Left ventricle myocardium inferior (tissue), 1 donor: Measurements from ENCODE around the gene PEDS1. TPM values are rescaled to one million over a fixed set of nuclear protein-coding genes. Genes with fewer than 3 reads are reported as not detected.
"Not testable (repeated sequence)": the region's sequence is repeated elsewhere in the genome, so short reads cannot be mapped to it uniquely, and the experiment has no call there.

ENCODE experiments used
- DNase-seq: peaks from one replicate; pipeline ENCODE4 v3.0.0-alpha.2; 2020
- H3K27ac ChIP-seq: fragments of 200-600 bp; replicated peaks from 2 replicates; pipeline ENCODE4 v1.8.0; 2021
- H3K27me3 ChIP-seq: fragments of 200-600 bp; 2 replicates; pipeline ENCODE4 v1.8.0; 2021; ENCODE audit warnings: low read depth
- H3K36me3 ChIP-seq: fragments of 200-600 bp; 2 replicates; pipeline ENCODE4 v1.8.0; 2021
- H3K4me1 ChIP-seq: fragments of 200-600 bp; 2 replicates; pipeline ENCODE4 v1.8.0; 2021
- H3K4me3 ChIP-seq: fragments of 200-600 bp; 2 replicates; pipeline ENCODE4 v1.8.0; 2021; ENCODE audit warnings: mild to moderate bottlenecking, moderate library complexity
- H3K9me3 ChIP-seq: fragments of 200-600 bp; replicated peaks from 2 replicates; pipeline ENCODE4 v1.8.0; 2021
- CTCF ChIP-seq: fragments of 200-600 bp; IDR thresholded peaks from 2 replicates; pipeline ENCODE4 v1.8.0; 2021; ENCODE audit warnings: antibody characterized with exemption, mild to moderate bottlenecking, borderline replicate concordance
- intact Hi-C: fragments of 100-400 bp; cut with micrococcal nuclease; formaldehyde crosslinking; loops from one replicate; pipeline ENCODE4 v1.11.0; 2022
- long read RNA-seq: library from polyadenylated mRNA; unstranded; transcript quantifications from one replicate; pipeline ENCODE4 v2.0.0, GENCODE V29; 2021
- total RNA-seq: library from RNA; stranded (reverse); fragmentation: NEBNext Ultra II Directional; extraction: Animal tissue kit (Norgen Biotek cat#: 25700); gene quantifications from one replicate; pipeline ENCODE4 v1.2.1, GENCODE V29; 2021
- donor health status: DM: no; HTN: yes; CAD: no; lungs with severe emphysema.

Gene PEDS1
- total RNA-seq, result 17.3 TPM
- long read RNA-seq, full-length matches to known transcripts, result 47 of 54 reads
- long read RNA-seq, partial matches to known transcripts, result 0 of 54 reads
- long read RNA-seq, other reads (novel, unspliced or antisense), result 7 of 54 reads

- H3K36me3 ChIP-seq, result peaks cover 5% of the 10 kb centered on the region
- no peaks in the 10 kb centered on the region for H3K27me3 ChIP-seq
- TF ChIP-seq CTCF, result no peak
- H3K9me3 ChIP-seq, result no peaks in the 10 kb centered on the region
- peak within 1 kb of the TSS; percentile 99 for H3K4me3 ChIP-seq
- DNase-seq, result peak; percentile 94
- intact Hi-C loops, result no loop called here
- peak within 1 kb of the TSS; percentile 95 for H3K27ac ChIP-seq
- H3K4me1 ChIP-seq, result peaks cover 54% of the 10 kb centered on the region
Measured at GRCh38 chr20:50153500-50154377, at the start of gene PEDS1. Gene PEDS1, minus strand, starts transcription at chr20:50153723. Its CDS starts 86 bp downstream, at chr20:50153637.

DNA sequence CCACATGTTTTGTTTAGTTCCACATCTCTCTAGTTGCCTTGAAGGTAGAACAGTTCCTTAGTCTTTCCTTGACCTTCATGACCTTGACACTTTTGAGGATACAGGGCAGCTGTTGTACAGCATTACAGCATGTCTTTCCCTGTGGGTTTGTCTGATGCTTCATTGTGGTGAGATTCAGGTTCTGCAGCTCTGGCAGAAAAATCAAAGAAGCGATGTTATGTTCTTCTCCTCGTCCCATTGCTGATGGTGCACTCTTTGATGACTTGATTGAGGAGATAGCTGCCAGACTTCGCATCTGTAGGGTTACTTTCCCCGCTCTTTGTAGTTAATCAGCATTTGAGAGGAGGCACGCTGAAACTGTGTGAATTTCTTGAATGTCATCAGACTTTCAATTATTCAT, 49.2 kb upstream of the PEDS1 start:
- intact Hi-C loops, result no loop called here

GRCh38 chr20:50201710-50202109, 48.2 kb upstream of the PEDS1 start:
- H3K27me3 ChIP-seq, H3K4me3 ChIP-seq, DNase-seq, H3K36me3 ChIP-seq, intact Hi-C loops, H3K27ac ChIP-seq: not testable (repeated sequence)
- Histone ChIP-seq H3K4me1 (peaks cover 10% of the 10 kb centered on the region), H3K9me3 (peaks cover 28% of the 10 kb centered on the region)

More for the DNA sequence above, 49.2 kb upstream of the PEDS1 start:
- DNase-seq, result no peak
- Histone ChIP-seq H3K27ac (no peak overlapping the region), H3K36me3 (peaks cover 5% of the 10 kb centered on the region), H3K4me3 (no peak overlapping the region), H3K27me3 (no peaks in the 10 kb centered on the region), H3K9me3 (peaks cover 28% of the 10 kb centered on the region), H3K4me1 (peaks cover 10% of the 10 kb centered on the region)
- no peak for TF ChIP-seq CTCF

- Histone ChIP-seq H3K4me1 (peaks cover 12% of the 10 kb centered on the region), H3K9me3 (peaks cover 28% of the 10 kb centered on the region), H3K27me3 (no peaks in the 10 kb centered on the region), H3K36me3 (peaks cover 5% of the 10 kb centered on the region), H3K4me3 (no peak overlapping the region), H3K27ac (peak overlapping the region; percentile 64)
- peak; percentile 31 for DNase-seq
- intact Hi-C loops, result no loop called here
- TF ChIP-seq CTCF, result no peak
Measured at GRCh38 chr20:50200482-50201104, 47.1 kb upstream of the PEDS1 start.

DNA sequence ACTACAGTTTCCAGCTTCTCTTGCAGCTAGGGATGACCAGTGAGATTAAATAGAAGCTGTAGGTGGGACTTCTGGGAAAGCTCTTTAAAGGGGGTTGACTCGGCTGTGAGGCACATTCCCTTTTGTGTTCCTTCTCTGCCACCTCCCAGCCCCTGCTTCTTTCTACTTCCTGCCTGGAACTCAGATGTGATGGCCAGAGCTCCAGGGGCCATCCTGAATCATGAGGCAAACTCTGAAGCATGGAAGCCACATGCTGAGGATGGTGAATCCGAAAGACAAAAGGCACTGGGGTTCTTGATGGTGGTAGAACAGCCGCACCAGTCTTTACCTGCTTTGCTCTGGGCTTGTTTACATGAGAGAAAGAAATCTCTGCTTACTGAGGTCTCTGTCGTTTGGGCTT, 46.2 kb upstream of the PEDS1 start:
- Histone ChIP-seq H3K4me1 (peaks cover 21% of the 10 kb centered on the region), H3K4me3 (no peak overlapping the region), H3K27me3 (no peaks in the 10 kb centered on the region), H3K36me3 (peaks cover 5% of the 10 kb centered on the region), H3K27ac (no peak overlapping the region), H3K9me3 (peaks cover 28% of the 10 kb centered on the region)
- no peak for DNase-seq
- intact Hi-C loops, result no loop called here
- TF ChIP-seq CTCF, result no peak
